Fibroblast of skin of left biceps (primary cell): ENCODE measurements around the gene RTP5.
"Not testable (repeated sequence)": the region's sequence is repeated elsewhere in the genome, so short reads cannot be mapped to it uniquely, and the experiment has no call there.

Source experiments
- DNase-seq, 2 experiments: peaks; one replicate each; pipeline ENCODE4 v3.0.0-alpha.2; 2013; ENCODE audit warnings: low read depth in 2 of 2

The RTP5 gene

GRCh38 chr2:241902357-241902991 lies 32.9 kb downstream of the RTP5 start:
- no peak for DNase-seq

DNA sequence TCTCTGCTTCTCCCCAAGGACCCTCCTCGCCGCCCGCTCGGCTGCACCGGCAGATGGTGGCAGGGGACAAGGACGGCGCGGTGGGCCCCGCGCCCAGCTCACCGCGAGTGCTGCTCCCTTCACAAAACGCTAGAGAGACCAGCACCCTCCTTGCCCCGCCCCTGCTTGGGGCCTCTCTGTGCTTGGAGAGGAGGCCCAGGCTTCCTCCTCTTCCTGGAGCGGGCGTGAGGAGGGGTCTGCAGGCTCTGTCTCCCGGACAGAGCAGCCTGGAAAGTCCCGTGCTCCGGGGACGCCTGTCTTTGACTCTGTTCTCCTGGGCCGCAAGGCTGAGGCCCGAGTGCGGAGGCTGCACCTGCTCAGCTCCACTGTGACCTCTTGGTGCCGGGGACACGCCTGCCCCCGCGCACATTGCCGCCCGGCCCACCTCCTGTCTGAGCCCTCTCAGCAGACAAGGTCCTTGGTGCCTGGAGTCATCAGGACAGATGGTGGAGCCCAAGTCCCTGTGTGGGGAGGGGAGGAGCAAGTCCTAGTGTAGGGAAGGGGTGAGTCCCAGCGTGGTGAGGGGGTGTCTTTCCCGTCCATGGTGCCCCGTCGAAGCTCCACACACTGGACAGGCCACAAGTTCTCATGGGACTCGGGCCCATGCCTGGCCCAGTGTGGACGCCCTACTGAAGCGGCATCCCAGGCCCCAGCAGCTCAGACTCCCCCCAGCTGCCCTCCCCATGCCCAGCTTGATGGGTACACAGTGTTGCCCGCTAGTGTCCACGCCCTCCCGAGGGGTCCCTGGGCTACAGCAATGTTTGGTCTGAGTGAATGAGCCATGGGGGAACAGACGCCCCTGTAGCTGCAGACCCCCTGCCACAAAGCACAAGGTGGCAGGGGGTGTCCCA lies 33.8 kb downstream of the RTP5 start:
- DNase-seq, result no peak

DNA sequence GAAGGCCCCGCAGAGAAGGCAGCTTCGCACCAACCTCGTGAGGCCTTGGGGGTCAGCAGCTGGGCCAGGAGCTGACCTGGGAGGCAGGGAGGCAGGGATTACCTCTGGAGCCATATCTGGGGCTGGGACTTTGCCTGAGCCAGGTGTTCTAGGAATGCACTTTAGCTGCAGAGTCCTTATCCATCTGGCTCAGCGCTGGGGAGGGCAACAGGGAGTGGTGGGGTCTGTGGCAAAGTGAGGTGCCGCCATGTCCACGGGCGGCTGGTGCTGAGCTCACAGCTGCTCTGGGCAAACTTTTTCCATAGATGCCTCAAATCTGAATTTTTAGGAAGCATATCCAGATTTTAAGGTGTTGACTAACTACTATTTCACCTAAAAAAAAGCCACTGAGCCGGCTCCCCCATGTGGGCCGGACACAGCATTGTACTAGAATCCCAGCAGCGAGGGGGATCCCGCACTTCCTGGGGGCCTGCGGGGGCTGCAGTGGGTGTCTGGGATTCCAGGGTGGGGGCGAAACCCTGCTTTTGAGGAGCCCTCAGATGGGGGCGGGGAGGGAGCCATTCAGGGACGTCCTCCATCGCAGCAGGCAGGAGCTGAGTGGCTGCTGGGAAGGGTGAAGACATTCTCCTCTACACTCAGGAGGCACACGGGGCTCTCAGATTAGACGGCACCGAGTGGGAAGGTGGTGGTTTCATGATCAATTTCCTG lies 34.6 kb downstream of the RTP5 start:
- DNase-seq, result no peak

DNA sequence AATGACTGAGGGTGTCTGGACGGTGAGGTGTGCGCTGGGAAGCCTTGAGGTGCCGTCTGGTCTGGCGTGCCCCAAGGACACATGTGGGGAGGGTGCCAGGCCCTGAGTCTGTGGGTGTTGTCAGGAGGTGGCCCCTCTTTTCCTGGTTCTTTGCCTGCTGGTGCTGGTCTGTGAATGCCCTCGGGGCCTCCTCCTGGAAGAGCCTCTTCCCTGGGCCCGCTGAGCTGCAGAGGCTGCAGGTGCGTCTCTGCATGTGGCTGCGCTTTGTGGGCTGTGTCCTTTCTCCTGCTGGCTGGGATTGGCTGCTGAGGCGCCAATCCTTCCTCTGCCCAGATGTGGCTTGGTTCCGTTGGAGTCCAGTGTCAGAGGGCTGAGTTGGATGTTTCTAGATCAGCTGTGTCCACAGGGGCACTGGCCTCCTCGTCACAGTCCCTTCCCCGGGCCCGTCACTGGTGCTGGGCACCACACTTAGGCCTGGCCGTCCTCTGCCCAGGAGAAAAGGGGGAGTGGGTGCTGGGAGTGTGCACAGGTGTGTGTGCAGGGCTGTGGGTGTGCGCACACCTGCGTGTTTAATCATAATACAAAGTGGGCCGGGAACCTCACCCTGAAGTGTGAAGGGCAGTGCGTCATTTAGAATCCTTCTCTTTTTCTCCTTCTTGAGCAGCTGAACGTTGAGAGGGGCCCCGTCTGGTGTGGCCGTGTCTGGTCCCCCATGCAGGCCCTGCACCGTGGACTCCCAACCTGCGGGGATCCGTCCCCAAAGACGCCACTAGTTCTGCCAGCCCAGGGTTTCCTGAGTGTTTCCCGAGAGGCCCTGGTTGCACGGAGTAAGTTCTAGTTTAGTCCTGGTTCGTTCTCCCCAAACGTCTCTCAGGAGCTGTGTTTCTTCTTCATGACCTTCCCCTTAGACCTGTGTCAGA lies 35.5 kb downstream of the RTP5 start:
- DNase-seq, result no peak

GRCh38 chr2:241905716-241906377 lies 36.3 kb downstream of the RTP5 start:
- no peak for DNase-seq

- not testable (repeated sequence) for DNase-seq
Observed at GRCh38 chr2:241906378-241906770, 36.8 kb downstream of the RTP5 start.

DNA sequence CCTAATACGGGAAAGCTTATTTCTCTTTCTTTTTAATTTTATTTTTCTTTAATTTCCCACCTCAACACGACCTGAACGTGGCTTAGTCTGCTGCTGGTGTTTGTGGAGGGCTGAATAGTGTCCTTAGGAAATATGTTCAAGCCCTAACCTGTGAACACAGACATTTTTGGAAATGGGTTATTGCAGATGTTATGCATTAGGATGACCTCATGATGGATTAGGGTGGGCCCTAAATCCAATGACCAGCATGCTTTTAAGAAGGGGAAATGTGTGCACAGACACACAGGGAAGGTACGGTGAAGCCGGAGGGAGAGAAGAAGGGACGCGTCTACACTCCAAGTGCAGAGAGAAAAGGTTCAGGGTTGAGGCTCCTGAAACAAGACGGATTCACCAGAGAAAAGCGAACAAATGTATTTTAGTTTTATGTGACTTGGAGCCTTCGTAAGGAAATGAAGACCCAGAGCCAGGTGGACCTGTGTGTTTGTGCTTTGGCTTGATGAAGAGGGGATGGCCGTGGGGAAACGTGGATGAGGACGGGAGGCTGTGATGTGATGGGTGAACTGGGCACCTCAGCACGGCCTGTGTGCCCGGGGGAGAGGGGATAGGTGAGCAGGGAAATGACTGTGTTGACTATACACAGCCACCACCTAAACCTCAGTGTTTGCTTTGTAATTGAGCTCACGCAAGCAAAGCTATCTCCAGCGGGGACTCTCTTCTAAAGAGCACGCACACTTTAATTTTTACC lies 37.5 kb downstream of the RTP5 start:
- DNase-seq, result no peak

GRCh38 chr2:241907831-241908230 lies 38.3 kb downstream of the RTP5 start:
- not testable (repeated sequence) for DNase-seq

DNA sequence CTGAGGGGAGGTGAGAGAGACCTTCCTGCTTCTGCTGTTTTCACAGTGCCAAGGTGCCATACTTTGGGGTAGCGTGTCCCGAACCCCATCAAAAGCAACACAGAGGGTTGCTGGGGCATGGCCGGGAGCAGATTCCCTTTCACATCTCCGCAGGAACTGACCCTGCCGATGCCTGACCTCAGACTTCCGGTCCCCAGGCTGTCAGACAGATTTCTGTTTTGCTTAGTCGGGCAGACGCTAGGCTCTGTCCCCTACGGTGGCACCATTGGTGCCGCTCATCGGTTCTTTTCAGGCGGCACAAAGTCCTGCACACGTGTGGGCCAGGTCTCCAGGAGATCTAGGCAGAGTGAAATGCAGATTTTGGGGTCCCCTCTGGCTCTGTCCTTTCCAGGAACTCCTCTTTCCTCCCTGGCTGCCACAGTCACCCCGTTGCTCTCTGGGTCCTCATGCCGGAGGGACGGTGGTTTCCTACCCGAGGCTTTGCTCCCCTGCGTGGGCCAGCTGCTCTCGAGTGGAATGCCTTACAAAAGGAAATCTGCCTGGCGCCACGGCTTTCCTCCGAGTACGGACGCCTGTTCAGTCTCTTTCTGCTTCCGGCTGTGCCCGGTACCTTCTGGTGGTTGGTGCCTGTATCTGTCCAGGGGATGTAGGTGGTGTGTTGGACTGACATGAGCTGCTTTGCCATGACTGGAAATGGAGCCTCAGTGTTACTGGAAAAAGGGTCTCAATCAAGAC lies 39.3 kb downstream of the RTP5 start:
- DNase-seq, result no peak

DNA sequence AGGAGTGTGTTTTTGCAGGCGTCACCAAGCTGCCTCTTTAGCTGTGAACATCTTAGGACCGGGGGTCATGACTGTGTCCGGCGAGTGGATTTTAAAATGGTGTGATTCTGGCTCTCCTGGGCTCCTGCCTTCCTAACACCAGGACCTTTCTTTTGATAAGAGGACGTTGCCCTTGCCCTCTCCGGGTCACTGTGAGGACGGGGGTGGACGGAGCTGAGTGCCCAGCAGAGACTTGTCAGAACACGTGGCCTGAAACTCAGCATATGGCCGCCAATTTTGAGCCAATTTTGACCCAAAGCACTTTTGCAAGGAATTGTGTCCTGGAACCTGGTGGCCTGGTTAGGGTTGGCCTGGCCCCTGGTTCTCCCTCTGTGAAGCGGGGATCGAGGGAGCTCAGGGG lies 40.2 kb downstream of the RTP5 start:
- DNase-seq, result no peak

DNA sequence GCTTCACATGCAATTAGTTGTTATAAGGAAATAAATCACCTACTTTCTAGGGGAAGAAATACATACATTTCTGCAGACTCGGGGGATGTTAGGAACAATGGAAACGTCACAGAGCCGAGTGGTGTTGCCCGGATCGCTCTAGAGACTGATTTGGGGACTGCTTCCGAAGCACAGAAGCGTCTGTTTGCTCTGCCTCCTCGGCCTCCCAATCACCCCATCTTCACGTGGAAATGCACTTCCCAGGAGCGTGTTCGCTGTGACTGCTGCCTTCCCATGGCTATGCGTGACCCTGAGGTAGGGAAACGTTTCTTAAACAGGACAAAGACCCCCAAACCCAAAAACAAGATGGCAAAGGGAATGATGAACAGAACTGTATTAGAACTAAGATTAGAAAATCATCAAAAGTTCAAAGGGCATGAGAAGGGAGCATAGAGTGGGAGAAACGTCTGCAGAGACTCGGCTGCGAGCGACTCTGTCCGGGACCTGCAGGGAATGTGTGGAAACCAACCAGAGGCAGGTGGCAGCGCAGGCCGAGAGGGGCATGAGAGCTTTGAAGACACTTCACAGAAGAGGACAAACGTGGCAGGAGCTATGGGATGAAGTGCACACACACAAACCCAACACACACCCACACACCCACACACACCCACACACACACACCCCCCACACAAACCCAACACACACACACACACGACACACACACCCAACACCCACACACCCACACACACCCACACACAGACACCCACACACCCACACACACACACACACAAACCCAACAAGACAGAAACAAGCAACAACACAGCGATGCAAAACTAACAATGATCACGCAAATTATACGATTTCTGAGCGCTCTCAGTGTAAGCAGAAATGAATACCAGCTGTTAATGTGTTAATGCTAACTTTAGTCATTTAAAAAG lies 41.3 kb downstream of the RTP5 start:
- DNase-seq, result peak; percentile 18

GRCh38 chr2:241911551-241911950 lies 42.0 kb downstream of the RTP5 start:
- DNase-seq, result no peak

- DNase-seq, result no peak
Observed at GRCh38 chr2:241912021-241912555, 42.6 kb downstream of the RTP5 start.

DNA sequence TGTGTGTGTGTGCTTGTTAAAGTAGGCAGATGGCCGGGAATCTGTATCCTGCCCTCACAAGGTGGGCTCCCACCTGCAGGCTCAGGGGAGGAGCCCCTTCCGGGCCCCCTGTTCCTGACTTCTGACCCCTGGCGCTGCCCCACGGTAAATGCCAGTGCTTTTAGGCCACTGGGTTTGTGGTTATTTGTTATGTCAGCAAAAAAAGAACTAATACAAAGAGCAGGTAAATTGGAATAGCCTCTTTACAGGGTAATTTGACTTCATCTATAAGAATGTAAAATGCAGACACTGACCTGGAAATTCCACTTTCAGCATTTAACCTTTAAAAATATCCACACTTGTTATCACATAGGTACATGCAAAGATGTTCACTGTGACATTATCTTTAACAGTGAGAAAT lies 44.2 kb downstream of the RTP5 start:
- DNase-seq, result no peak

- no peak for DNase-seq
Observed at GRCh38 chr2:241914542-241914941, 45.0 kb downstream of the RTP5 start.

DNA sequence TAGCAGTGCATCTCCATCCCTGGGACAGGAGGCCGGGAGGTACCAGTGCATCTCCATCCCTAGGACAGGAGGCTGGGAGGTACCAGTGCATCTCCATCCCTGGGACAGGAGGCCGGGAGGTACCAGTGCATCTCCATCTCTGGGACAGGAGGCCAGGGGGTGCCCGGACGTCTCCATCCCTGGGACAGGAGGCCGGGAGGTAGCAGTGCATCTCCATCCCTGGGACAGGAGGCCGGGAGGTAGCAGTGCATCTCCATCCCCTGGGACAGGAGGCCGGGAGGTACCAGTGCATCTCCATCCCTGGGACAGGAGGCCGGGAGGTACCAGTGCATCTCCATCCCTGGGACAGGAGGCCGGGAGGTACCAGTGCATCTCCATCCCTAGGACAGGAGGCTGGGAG lies 52.1 kb downstream of the RTP5 start:
- not testable (repeated sequence) for DNase-seq

DNA sequence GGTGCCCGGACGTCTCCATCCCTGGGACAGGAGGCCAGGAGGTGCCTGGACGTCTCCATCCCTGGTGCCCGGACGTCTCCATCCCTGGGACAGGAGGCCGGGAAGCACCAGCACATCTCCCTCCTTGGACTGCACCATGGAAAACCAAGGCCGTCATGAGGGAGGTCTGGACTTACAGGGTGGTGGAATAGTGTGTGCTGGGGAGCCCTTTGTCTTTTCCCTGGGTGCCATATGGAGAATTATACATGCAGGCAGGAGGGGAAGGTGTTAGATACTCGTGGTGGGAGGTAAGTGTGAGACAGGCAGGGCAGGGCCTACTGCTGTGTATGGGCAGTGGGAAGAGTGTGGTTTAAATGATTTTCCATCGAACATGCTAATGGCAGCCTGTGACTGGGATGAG lies 52.9 kb downstream of the RTP5 start:
- DNase-seq, result no peak
